HG03378 (cell line): ENCODE results near the gene DENND1C.

Experiments
- ATAC-seq: cut with Tn5 transposase; IDR thresholded peaks from one replicate; pipeline ENCODE4 v1.9.1; 2021; ENCODE audit warnings: mild to moderate bottlenecking, moderate library complexity; ENCODE audit not compliant: unreplicated experiment

DENND1C gene

DNA sequence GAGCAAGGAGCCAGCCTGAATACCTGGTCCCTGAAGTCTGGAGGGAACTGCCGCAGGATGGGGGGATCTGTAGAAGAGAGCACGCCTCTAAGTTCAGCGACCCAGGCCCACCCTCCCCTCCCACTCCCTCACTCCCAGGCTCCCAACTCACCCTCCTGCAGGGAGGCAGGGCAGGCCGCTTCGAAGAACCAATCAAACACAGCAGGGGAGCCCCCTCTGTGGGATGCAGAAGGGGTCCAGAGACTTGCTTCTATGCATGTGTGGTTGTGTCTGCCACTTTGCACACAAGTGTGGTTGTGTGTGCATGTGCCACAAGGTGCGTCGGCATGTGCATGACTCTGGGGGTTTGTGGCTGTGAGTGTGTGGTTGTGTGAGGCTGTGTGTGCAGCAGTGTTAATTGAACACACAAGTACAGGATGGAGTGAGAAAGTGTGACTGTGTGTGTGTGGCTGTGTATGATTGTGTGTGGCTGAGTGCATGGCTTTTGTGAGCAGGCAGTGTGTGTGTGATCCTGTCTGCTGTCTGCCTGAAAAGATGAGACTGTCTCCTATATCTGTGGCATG lies 1.7 kb downstream of the DENND1C start:
- ATAC-seq = no peak

DNA sequence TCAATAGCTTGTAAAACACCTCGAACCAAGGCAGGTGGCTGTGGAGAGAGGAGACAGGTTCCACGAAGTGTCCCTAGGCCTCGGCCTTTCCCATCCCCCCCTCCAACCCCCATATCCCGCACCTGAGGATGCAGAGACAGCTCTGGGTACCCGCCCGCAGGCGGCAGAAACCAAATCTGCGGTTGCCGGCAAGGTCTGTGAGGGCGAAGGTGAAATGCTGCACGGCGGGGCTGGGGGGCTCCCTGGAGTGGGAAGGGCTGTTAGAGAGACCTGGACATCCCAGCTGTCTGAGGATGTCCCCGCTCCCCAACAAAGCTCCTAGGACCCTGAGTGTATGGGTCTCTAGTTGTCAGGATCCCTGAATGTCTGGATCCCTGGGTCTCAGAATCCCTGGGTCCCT lies 2.8 kb downstream of the DENND1C start:
- ATAC-seq = no peak

DNA sequence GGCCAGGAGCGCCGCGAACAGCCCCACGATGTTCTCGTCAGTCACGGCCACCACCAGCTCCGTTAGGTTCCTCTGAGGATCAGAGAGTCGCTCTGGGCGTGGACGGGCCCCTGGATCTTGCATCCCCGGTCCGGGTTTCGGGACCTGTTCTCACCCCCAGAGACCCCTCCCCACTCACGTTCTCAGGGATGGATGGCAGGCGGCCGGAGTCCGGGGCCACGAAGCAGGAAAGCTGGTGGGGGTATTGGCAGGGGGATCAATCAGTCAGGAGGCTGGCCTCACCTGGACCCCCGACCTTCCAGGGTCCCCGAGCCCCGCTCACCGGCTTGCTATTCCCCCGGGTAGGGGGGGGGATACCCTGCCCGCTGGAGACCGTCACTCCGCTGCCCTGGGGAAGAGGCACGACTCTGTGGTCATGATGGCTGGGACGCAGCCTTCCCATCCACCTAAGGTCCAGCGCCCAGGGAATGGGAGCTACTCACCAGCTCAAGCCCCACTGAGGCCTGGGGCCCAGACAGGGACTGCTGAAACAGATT lies 4.6 kb downstream of the DENND1C start:
- no peak for ATAC-seq

DNA sequence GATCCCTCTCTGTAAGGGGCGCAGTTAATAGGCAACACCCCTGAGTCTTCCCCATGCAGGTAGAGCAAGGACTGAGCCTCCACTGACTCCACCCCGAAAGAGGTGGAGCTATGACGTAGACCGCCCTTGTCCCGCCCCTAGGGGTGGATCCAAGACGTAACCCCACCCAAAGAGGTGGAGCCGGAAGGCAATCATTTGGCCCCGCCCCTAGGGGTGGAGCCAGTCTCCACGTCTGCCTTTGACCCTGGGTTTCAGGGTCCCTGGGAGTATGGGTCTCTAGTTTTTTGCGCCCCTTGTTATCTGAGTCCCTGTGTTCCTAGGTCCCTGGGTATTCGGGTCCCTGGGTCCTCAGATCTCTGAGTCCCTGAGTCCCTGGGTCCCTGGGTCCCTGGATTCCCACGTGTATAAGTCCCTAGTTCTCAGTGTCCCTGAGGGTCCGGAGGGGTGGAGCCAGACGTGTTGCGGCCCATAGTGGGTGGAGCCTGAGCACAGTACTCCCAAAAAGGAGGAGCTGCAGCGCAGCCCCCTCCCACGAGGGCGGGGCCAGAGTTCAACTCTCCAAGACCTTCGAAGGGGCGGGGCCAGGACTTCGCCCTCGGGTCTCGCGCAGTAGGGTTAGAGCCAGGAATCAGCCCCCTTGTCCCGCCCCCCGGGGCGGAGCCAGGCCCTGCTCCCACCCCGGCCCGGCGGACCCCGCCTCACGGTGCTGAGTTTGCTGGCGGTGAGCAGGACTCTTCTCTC lies 5.3 kb downstream of the DENND1C start:
- no peak for ATAC-seq

DNA sequence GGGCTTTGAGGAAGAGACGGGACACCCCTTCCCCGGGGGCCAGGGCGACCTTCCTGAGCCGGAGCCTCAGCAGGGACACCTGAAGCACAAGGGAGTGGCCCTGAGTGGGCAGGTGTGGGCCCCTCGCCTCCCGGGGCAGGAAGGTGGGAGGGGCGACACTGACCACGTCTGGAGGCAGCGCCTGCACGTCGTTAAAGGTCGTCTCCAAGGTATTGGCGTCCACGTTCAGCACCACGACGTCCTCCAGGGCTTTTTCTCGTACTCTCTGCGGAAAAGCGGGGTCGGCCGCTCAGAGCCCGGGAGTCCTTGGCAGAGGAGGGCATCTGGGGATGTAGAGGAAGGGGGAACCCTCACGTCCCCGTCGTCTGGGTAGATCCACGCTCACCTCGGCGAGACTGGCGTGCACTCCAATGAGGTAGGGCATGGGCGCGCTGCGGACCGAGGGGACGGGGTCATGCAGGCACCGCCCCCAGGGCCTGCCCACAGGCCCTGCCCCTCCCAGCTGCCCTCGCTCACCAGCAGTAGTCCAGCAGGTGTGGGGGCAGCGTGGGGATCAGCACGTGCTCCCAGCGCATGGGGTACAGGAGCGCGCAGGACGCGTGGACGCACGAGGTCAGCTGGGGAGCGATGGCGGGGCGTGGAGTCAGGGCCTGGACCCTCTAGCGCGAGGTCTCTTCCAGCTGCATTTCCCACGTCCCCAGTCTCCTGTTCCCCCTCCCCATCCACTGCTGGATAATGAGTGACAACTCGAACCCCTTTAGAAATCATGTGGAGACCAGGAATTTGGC lies 6.1 kb downstream of the DENND1C start:
- ATAC-seq = no peak

DNA sequence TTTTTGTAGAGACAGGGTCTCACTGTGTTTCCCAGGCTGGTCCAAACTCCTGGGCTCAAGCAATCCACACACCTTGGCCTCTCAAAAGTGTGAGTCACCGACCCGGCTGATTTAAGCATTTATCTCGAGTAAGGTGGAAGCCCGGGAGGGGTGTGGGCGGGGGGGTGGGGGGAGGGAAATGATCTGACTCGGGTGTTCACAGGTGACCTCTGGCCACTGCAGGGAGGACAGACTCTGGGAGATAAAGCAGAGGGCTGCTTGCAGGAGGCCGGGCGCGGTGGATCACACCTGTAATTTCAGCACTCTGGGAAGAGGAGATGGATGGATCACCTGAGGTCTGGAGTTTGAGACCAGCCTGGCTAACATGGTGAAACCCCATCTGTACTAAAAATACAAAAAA lies 7.9 kb downstream of the DENND1C start:
- no peak for ATAC-seq

DNA sequence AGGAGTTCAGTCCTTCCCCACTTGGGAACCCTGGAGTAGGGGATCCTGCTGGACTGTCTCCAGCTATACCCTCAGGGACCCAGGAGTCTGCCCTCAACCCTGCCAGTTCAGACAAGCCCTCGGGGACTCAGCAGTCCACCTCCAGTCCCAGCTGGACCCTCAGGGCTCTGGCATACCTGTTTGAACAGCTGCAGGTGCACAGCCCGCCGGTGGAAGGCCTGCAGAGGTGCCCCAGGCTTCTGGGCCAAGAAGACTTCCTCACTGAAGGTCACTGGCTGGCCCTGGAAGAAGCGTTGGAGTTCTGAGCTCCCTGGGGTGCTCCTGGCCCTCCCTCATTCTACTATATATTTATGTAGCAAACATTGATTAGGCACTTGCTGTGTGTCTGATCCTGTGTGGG lies 8.9 kb downstream of the DENND1C start:
- no peak for ATAC-seq

DNA sequence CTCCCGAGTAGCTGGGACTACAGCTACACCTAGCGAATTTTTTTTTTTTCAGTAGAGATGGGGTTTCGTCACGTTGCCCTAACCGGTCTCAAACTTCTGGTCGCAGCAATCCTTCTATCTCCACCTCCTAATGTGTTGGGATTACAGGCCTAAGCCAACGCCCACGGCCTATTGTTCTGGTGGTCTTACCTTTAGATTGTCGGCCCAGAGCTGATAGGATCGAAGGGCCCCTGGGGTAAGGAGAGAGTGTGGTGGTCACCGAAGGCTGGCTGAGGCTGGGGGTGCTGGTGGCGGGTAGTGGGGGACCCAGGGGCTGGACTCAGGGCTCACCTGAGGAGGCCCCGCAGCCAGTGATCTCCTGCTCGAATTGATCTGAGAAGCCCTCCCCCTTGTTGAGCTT lies 10.5 kb downstream of the DENND1C start:
- no peak for ATAC-seq

DNA sequence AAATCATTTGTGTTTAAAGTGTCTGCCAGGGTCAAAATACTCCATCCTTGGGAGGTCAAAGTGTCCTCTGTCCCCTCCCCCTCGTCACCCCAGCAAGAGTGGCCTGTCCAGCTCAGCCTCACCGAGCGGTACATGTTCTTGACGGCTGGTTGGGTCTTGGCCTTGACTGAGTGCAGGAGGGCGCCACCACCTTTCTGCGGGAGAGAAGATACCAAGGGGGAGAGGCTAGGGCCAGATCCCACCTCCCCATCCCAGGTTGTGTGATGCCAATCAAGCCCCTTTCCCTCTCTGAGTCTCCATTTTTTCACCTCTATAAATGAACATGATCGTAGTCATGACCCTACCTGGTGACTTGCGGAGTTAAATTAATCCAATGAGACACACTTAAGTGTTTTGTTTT lies 11.4 kb downstream of the DENND1C start:
- ATAC-seq = no peak

DNA sequence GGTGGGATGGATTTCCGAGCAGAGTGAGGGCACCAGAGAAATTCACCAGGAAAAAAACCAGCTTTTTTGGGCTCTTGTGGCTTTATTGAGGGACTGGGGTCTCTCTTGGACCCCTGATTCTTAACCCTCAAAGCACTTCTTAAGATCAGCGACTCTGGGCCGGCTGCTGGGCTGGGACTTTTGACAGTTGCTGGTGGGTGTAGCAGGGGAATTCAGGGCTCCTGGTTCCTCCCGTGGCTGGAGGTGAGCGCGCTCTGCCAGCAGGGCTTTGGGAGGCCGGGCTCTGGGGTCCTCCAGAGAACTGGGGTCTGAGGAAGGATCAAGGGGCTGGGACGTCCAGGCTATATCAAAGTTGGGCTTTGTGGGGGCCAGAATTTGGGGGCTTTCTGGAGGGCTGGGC lies 14.2 kb downstream of the DENND1C start:
- no peak for ATAC-seq

DNA sequence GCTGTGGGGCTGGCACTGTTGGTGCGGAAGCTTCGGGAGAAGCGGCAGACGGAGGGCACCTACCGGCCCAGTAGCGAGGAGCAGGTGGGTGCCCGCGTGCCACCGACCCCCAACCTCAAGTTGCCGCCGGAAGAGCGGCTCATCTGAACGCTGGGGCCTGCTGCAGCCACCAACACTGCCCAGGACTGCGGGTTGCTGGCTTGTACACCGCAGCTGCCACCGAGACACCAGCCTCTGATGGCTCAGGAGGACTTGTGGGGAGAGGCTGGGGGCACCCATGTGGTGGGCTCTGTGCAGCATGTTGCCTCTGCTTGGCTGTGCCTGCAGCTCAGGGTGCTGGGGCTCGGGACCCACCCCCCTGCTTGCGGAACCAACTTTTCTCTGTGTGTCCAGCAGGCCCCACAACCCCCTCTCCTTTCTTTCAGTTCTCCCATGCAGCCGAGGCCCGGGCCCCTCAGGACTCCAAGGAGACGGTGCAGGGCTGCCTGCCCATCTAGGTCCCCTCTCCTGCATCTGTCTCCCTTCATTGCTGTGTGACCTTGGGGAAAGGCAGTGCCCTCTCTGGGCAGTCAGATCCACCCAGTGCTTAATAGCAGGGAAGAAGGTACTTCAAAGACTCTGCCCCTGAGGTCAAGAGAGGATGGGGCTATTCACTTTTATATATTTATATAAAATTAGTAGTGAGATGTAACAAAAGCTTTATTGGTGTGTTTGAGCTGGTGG lies 14.9 kb downstream of the DENND1C start:
- no peak for ATAC-seq

DNA sequence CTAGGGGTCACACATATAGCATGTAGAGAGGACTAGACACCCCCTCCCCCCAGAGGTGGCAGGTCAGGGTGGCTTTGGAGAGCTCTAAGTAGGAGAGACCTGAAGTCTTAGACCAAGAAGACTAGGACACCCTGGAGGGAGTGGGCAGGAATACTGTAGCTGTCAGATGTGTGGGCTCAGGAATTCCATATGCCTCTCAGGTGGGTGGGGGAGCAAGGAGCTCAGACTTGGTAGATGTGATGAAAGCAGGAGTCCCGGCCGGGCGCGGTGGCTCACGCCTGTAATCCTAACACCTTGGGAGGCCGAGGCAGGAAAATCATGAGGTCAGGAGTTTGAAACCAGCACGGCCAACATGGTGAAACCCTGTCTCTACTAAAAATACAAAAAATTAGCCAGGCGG lies 15.9 kb downstream of the DENND1C start:
- no peak for ATAC-seq

DNA sequence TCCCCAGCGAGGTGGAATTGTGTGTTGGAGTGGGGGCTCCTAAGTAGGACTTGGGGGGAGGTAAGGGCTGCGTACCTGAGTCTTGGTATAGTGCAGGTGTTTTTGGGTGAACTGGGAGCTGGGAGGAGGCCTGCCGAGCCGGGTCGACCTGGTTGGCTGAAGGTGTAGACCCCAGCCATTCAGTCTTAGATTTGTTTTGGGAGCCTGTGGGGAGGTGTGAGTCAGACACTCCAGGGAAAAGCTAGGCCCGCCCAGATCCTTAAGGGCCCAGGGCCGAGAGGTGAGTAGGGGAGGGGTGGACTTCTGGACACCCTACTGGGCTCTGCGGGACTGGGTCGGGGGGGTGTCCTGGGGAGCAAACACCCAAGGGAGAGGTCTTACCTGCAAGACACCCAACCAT lies 16.6 kb downstream of the DENND1C start:
- no peak for ATAC-seq

DNA sequence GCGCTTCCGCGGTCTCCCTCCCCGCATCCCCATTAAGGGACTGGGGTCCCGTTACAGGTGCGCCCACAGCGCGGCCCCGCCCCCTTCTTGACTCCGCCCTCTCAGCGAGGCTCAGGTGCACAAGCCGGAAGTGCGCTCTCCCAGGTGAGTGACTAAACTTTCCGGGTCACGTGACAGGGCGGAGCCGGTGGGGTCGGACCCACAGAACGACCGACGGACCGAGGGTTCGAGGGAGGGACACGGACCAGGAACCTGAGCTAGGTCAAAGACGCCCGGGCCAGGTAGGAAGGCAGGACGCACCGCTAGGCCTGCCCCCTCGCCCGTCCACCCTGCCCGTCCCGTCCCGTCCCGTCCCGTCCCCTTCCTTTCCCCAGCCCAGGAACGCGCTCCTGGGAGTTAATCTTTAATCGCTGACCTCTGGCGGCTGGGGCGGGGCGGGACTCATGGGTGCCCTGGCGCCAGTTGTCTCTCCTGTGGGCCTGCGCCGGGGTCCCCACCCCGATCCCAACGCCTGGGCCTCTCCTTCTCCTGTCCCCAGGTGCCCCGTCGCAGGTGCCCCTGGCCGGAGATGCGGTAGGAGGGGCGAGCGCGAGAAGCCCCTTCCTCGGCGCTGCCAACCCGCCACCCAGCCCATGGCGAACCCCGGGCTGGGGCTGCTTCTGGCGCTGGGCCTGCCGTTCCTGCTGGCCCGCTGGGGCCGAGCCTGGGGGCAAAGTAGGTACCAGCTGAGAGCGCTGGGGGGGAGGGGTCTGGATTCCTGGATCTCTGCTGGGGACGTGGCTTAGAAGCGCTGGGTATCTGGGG lies 17.3 kb downstream of the DENND1C start, which contains the start of gene CRB3:
CRB3 (plus strand) TSS at position 202 of the 804 bp plus-strand sequence; CDS start at position 633, 431 bp downstream.
- ATAC-seq = no peak

DNA sequence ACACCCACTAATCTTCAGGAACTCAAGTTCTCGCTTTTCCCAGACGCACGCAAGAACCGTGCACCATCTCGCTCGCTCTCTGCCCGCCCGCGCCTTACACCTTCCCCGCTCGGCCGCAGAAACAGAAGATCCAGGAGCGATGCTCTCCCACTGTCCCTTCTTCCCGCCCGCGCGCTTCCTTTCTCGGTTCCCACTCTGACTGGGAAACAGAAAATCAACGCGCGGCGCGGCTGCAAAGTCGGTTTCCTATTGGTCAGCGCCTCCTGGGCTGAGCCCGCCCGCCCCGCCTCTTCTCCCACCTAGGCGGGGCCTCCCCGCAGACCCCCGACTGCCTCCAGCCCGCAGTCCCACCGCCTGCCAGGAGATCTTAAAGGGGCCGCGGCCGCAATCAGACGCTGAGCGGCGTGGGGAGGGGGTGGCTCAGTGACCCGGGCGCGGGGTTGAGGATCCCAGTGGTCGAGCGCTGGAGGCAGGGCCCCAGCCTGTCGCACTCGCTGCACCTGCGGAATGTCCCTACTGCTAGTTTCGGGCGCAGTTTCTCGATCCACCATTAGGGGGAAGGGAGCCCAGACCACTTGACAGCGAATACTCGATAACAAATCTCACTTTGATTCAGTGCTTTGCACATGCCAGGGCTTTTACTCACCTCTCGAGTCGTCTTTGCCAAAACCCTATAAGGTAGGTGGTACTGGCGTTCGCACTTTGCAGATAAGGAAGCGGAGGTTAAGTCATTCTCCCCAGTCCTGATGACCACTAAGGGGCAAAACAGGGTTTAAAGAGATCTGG lies 21.3 kb downstream of the DENND1C start:
- ATAC-seq = peak; percentile 61

DNA sequence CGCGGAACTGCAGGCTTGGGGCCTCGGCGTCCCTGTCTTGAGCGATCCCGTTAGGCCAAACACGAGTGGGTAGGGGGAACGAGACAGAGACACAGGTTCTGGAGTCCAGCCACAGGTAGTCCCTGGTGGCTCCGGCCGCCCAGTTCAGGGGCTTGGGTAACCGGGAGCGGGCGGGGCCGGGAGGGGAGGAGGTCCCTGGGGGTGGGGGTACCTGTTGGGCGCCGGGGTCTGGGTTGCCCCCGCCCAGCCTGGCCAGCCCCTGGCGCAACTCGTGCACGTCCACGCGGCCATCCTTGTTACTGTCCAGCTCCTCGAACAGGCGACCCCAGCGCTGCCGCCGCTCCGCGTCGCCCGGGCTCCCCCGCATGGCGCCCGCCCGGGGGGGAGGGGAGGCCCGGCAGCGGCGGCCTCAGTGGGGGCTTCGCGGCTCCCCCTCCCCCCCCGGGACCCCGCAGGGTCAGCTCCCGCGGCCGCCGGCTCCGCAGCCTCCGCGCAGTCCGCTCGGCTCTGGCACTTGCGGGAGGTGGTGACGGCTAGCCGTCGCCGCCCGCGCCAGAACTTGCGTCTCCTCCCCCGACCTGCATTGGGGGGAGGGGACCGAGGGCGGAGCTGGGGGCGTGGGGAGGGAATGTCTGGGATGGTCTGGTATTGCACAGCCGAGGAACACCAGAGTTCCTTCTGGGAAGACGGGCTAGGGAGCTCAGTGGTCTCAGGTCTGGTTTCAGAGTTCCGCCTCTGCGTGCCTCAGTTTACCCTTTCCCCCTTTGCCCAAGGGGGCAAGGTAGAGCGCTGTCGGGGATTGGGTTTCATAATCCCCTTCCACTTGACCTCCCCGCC lies 22.1 kb downstream of the DENND1C start, which contains the start of gene SLC25A23:
SLC25A23 (minus strand) TSS at position 531 of the 837 bp plus-strand sequence; CDS start at position 367, 164 bp downstream.
- peak; percentile 4 for ATAC-seq

DNA sequence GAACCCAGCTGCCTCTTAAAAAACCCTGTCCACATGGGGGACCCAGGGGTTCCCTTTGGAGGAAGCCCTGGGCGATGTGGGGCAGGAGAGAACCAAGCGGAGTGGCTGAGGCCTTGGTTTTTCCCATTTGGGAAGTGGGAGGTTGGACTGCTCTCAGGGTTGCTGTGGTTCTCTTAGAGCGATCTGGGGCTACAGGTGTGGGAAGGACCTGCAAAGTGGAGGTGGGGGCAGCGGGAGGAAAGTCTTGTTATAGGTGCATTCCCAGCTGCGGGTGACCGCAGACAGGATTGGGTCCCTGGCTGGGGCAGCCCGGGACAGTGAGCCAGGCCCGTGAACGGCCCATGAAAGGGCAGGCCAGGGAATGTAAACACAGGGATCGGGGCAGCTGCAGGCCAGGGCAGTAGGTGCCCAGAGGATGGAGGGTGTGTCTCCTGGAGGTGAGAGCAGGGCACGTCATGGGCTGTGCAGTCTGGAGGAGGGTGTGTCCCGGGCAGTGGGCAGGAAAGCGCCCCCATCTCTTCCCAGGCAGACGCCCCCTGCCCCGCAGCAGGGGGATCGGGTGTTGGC lies 22.8 kb downstream of the DENND1C start:
- ATAC-seq = no peak
